Fibroblast of mammary gland (primary cell): ENCODE measurements around the gene SPPL3.
A peak's percentile ranks its signal among the peaks of the same experiment; 100 is the strongest.
"Not testable (repeated sequence)": the region's sequence is repeated elsewhere in the genome, so short reads cannot be mapped to it uniquely, and the experiment has no call there.

Experiments
- DNase-seq: peaks from one replicate; pipeline ENCODE4 v3.0.0-alpha.2; 2010; ENCODE audit warnings: low read depth
- H3K4me3 ChIP-seq: 2 replicates; pipeline ENCODE4 v1.5.1; 2011; ENCODE audit warnings: low read depth, mild to moderate bottlenecking, low read length, moderate library complexity; ENCODE audit not compliant: control insufficient read depth
- TF ChIP-seq, protein P1 (sequence below): conservative IDR thresholded peaks from 2 replicates; pipeline ENCODE4 v1.5.1; 2011; ENCODE audit warnings: low read depth, low read length, inconsistent platforms; ENCODE audit not compliant: control insufficient read depth, insufficient read depth

SPPL3 gene

GRCh38 chr12:120909633-120910298 is 5.6 kb upstream of the SPPL3 start:
- DNase-seq = no peak
- H3K4me3 ChIP-seq = no peak overlapping the region
- TF ChIP-seq, protein P1, sequence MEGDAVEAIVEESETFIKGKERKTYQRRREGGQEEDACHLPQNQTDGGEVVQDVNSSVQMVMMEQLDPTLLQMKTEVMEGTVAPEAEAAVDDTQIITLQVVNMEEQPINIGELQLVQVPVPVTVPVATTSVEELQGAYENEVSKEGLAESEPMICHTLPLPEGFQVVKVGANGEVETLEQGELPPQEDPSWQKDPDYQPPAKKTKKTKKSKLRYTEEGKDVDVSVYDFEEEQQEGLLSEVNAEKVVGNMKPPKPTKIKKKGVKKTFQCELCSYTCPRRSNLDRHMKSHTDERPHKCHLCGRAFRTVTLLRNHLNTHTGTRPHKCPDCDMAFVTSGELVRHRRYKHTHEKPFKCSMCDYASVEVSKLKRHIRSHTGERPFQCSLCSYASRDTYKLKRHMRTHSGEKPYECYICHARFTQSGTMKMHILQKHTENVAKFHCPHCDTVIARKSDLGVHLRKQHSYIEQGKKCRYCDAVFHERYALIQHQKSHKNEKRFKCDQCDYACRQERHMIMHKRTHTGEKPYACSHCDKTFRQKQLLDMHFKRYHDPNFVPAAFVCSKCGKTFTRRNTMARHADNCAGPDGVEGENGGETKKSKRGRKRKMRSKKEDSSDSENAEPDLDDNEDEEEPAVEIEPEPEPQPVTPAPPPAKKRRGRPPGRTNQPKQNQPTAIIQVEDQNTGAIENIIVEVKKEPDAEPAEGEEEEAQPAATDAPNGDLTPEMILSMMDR = no peak

GRCh38 chr12:120905856-120906384 is 1.8 kb upstream of the SPPL3 start:
- DNase-seq = no peak
- TF ChIP-seq, protein P1 = no peak
- H3K4me3 ChIP-seq = no peak overlapping the region

DNA sequence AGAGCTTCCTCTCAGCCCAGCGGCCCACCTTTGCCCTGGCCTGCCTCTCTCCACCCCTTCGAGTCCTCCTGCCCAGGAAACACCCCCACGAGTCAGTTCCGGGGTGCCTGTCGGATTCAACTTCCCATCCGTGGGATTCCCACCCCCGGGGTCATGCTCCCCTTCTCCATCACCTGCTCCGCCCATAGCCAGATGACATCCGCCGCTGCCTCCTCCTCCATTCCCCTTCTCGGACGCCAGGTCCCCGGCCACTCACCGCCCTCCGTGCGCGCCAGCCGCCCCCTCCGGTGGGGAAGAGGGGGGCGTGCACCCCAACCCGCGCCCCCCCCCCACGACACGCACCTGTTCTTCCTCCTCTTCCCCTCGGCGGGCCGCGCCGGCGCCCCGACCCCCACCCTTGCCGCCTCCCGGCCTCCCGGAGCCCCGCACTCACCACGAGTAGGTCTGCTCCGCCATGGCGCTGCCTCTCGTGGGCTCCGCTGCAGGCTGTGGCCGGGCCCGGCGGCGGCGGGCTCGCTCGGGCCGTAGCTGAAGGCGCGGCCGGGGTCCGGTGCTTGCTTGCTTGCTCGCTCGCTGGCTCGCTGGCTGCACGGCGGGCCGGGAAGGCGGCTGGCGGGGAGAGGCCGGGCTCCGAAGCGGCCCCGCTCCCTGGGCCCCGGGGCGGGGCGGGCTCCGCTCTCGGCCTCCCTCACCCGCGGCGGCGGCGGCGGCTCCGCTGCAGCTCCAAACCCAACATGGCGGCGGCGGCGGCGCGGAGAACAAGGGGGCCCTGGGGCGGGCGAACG is 554 bp downstream of the SPPL3 start:
- peak; percentile 29 for DNase-seq
- peak overlapping the region; percentile 81 for H3K4me3 ChIP-seq
- TF ChIP-seq, protein P1 = no peak

- H3K4me3 ChIP-seq = peak overlapping the region; percentile 81
- no peak for DNase-seq
- TF ChIP-seq, protein P1 = no peak
Measured at GRCh38 chr12:120902846-120903411, 1.2 kb downstream of the SPPL3 start.

GRCh38 chr12:120901818-120902217 is 2.3 kb downstream of the SPPL3 start:
- no peak overlapping the region for H3K4me3 ChIP-seq
- TF ChIP-seq, protein P1 = no peak
- DNase-seq = no peak

DNA sequence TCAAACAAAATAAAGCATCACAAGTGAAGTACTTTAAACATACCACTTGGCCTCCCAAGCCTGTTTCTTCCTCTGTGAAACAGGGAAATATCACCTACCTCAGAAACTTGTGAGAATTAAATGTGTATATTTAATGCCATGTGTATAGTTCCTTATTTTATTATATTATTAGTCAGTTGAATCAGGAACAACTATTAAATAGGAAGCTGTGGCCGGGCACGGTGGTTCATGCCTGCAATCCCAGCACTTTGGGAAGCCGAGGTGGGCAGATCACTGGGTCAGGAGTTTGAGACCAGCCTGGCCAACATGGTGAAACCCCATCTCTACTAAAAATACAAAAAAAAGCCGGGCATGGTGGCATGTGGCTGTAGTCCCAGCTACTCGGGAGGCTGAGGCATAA is 3.1 kb downstream of the SPPL3 start:
- not testable (repeated sequence) for H3K4me3 ChIP-seq, DNase-seq

GRCh38 chr12:120895532-120895931 is 8.6 kb downstream of the SPPL3 start:
- no peak overlapping the region for H3K4me3 ChIP-seq
- TF ChIP-seq, protein P1 = no peak
- no peak for DNase-seq
